ENCODE results near the gene GCLC. TPM values are rescaled to one million over a fixed set of nuclear protein-coding genes. Genes with fewer than 3 reads are reported as not detected.

GCLC gene
- total and polyA plus RNA-seq, 8 donors: 9.3 to 176 (median 53.9) TPM

- Histone ChIP-seq H3K4me3 (peak overlapping the region in 2 of 4 donors; percentile 1 to 15), H3K36me3 (peaks cover 4 to 10% (median 7%) of the 10 kb centered on the region in 4 donors), H3K9me3 (no peaks in the 10 kb centered on the region), H3K4me1 (peaks cover 0 to 47% (median 21%) of the 10 kb centered on the region in 4 donors), H3K27ac (no peak overlapping the region), H3K27me3 (no peaks in the 10 kb centered on the region)
- TF ChIP-seq EP300 (IDR thresholded peaks at IDR 0.05): no peak
- TF ChIP-seq POLR2A (IDR thresholded peaks at IDR 0.05): no peak
- TF ChIP-seq POLR2AphosphoS5 (IDR thresholded peaks at IDR 0.05): no peak
- DNase-seq: no peak
- intact Hi-C loops (cut with DNase I; ENCODE audit: low total_unique reads): no loop called here
- whole genome bisulfite sequencing, 5 donors: 41 to 69% (median 64%) methylated on average over 2 of the region's 2 CpGs
Measured at GRCh38 chr6:53493635-53494025, 51.3 kb downstream of the GCLC start.

GRCh38 chr6:53492860-53493634 is 51.9 kb downstream of the GCLC start:
- Histone ChIP-seq H3K27ac (no peak overlapping the region), H3K36me3 (peaks cover 0 to 4% (median 1%) of the 10 kb centered on the region in 4 donors), H3K9me3 (no peaks in the 10 kb centered on the region), H3K27me3 (no peaks in the 10 kb centered on the region), H3K4me3 (peak overlapping the region in 2 of 4 donors; percentile 1 to 15), H3K4me1 (peaks cover 0 to 47% (median 21%) of the 10 kb centered on the region in 4 donors)
- intact Hi-C loops (cut with DNase I; ENCODE audit: low total_unique reads): no loop called here
- peak in 1 of 2 donors; percentile 74 for DNase-seq
- peak in 5 of 7 experiments; percentile 56 to 69 (median 61) for TF ChIP-seq CTCF (IDR thresholded peaks at IDR 0.05)
- no peak for TF ChIP-seq EP300 (IDR thresholded peaks at IDR 0.05)
- 20 to 29% (median 26%) methylated on average over 11 of the region's 11 CpGs for WGBS, 5 donors

- intact Hi-C loops (cut with DNase I; ENCODE audit: low total_unique reads): no loop called here
Measured at GRCh38 chr6:53487080-53487479, 57.8 kb downstream of the GCLC start.

GRCh38 chr6:53486679-53487078 is 58.2 kb downstream of the GCLC start:
- Histone ChIP-seq H3K4me1 (peaks cover 0 to 26% (median 4%) of the 10 kb centered on the region in 4 donors), H3K27ac (no peak overlapping the region), H3K27me3 (no peaks in the 10 kb centered on the region), H3K36me3 (no peaks in the 10 kb centered on the region), H3K4me3 (no peak overlapping the region), H3K9me3 (no peaks in the 10 kb centered on the region)
- DNase-seq: no peak
- intact Hi-C loops (cut with DNase I; ENCODE audit: low total_unique reads): no loop called here
- no peak for TF ChIP-seq POLR2AphosphoS5 (IDR thresholded peaks at IDR 0.05)
- no peak for TF ChIP-seq CTCF (IDR thresholded peaks at IDR 0.05)
- TF ChIP-seq EP300 (IDR thresholded peaks at IDR 0.05): no peak
- no peak for TF ChIP-seq POLR2A (IDR thresholded peaks at IDR 0.05)
- WGBS, 5 donors: 46 to 62% (median 56%) methylated on average over 3 of the region's 3 CpGs

More at GRCh38 chr6:53487080-53487479, 57.8 kb downstream of the GCLC start:
- Histone ChIP-seq H3K27me3 (no peaks in the 10 kb centered on the region), H3K4me1 (peaks cover 0 to 26% (median 4%) of the 10 kb centered on the region in 4 donors), H3K36me3 (no peaks in the 10 kb centered on the region), H3K27ac (no peak overlapping the region), H3K4me3 (no peak overlapping the region), H3K9me3 (no peaks in the 10 kb centered on the region)
- DNase-seq: no peak
- TF ChIP-seq CTCF (IDR thresholded peaks at IDR 0.05): no peak
- no peak for TF ChIP-seq POLR2A (IDR thresholded peaks at IDR 0.05)
- TF ChIP-seq POLR2AphosphoS5 (IDR thresholded peaks at IDR 0.05): no peak
- TF ChIP-seq EP300 (IDR thresholded peaks at IDR 0.05): no peak
- WGBS, 5 donors: 10 to 23% (median 16%) methylated on average over 3 of the region's 3 CpGs

All from stomach (tissue), 9 donors.